ENCODE data around the gene SPAG9. TPM values are rescaled to one million over a fixed set of nuclear protein-coding genes. Genes with fewer than 3 reads are reported as not detected.
A peak's percentile ranks its signal among the peaks of the same experiment; 100 is the strongest.

SPAG9 gene
- total and polyA plus RNA-seq, 5 experiments from 2014 or later = 2.1 to 58.0 (median 3.9) TPM

- ATAC-seq = no peak
- H3K9me3 Mint-ChIP-seq = no peaks in the 10 kb centered on the region
- no peaks in the 10 kb centered on the region for H3K27me3 Mint-ChIP-seq
- peaks cover 0 to 15% (median 4%) of the 10 kb centered on the region in 3 donors for H3K36me3 Mint-ChIP-seq
- H3K4me1 Mint-ChIP-seq = peaks cover 0 to 19% (median 4%) of the 10 kb centered on the region in 4 donors
- no peak for DNase-seq
- H3K27ac Mint-ChIP-seq = no peak overlapping the region
- POLR2A ChIA-PET = interaction anchor here (0.5 kb wide), 2 partner anchors 93 to 340 kb away, joined by 3 to 4 read pairs; no protein-coding TSS in a partner anchor
- no peak overlapping the region for H3K4me3 Mint-ChIP-seq
Measured at GRCh38 chr17:51045621-51046020, 75.0 kb downstream of the SPAG9 start.

GRCh38 chr17:51044976-51045375 is 75.7 kb downstream of the SPAG9 start:
- H3K4me3 Mint-ChIP-seq = no peak overlapping the region
- POLR2A ChIA-PET = interaction anchor here (0.5 kb wide), 1 partner anchor 93 kb away, joined by 3 read pairs; no protein-coding TSS in a partner anchor
- peaks cover 0 to 13% (median 3%) of the 10 kb centered on the region in 4 donors for H3K4me1 Mint-ChIP-seq
- DNase-seq (no peak), ATAC-seq (no peak)
- peaks cover 0 to 21% (median 7%) of the 10 kb centered on the region in 3 donors for H3K36me3 Mint-ChIP-seq
- no peaks in the 10 kb centered on the region for H3K9me3 Mint-ChIP-seq
- H3K27me3 Mint-ChIP-seq = no peaks in the 10 kb centered on the region
- H3K27ac Mint-ChIP-seq = no peak overlapping the region

- peaks cover 0 to 36% (median 6%) of the 10 kb centered on the region in 3 donors for H3K36me3 Mint-ChIP-seq
- H3K27ac Mint-ChIP-seq = peak overlapping the region in 9 of 10 donors; percentile 2 to 70 (median 11)
- H3K4me1 Mint-ChIP-seq = peaks cover 9 to 22% (median 12%) of the 10 kb centered on the region in 4 donors
- no peaks in the 10 kb centered on the region for H3K27me3 Mint-ChIP-seq
- H3K9me3 Mint-ChIP-seq = no peaks in the 10 kb centered on the region
- H3K4me3 Mint-ChIP-seq = peak overlapping the region in 1 of 10 donors; percentile 8
- no peak for ATAC-seq
- POLR2A ChIA-PET = no interaction called here
- DNase-seq = no peak
Measured at GRCh38 chr17:51036084-51036483, 84.6 kb downstream of the SPAG9 start.

DNA sequence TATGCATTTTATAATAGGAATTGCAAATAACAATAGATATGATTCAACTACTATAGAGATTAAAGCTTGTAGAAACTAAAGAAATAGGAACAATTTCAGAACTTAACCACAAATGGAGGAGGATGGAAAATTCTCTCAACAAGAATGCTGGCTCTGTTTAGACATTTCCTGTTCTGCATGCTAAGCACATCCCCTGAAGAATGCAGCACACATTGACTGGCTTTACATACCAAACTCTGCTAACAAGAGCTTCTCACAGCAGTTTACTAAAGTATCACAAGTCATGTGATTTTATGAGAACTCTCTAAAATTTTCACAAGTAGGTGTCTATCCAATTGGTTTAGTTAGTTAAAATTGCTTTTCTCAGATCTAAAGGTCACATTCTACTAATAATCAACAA is 85.2 kb downstream of the SPAG9 start:
- Mint-ChIP-seq H3K27me3 (no peaks in the 10 kb centered on the region), H3K4me1 (peaks cover 10 to 28% (median 16%) of the 10 kb centered on the region in 4 donors), H3K9me3 (no peaks in the 10 kb centered on the region), H3K27ac (peak overlapping the region in 1 of 10 donors; percentile 11), H3K4me3 (no peak overlapping the region), H3K36me3 (peaks cover 0 to 34% (median 7%) of the 10 kb centered on the region in 3 donors)
- no peak for ATAC-seq
- no peak for DNase-seq
- POLR2A ChIA-PET = no interaction called here

DNA sequence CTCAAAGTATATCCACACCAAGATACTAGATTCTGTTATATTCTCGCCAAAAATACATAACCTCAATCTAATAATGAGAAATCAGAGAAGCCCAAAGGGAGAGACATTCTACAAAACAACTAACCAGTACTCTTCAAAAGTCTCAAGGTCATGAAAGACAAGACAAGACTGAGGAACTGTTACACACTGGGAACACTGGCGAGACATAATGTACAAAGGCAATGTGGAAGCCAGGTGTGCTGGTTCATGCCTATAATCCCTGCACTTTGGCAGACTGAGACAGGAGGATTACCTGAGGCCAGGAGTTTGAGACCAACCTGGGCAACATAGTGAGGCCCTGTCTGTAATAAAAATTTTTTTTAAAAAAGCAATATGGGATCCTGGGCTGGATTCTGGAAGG is 85.9 kb downstream of the SPAG9 start:
- Mint-ChIP-seq H3K9me3 (no peaks in the 10 kb centered on the region), H3K4me1 (peaks cover 11 to 34% (median 22%) of the 10 kb centered on the region in 4 donors), H3K27ac (peak overlapping the region in 2 of 10 donors; percentile 39 to 57), H3K36me3 (peaks cover 0 to 28% (median 5%) of the 10 kb centered on the region in 3 donors), H3K4me3 (no peak overlapping the region), H3K27me3 (no peaks in the 10 kb centered on the region)
- no peak for DNase-seq
- ATAC-seq = no peak
- POLR2A ChIA-PET = no interaction called here

DNA sequence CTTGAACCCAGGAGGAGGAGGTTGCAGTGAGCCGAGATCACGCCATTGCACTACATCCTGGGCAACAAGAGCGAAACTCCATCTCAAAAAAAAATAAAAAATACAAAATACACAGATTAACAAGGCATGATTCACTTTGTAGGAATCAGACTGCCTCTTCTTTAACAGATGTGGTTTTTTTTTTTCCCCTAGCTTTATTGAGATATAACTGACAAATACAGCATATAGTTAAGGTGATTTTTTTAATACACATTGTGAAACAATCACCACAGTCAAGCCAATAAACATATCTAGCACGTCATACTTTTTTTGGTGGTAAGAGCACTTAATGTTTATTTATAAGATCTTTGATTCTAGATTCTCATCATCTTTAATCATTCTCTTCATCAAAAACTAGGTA is 87.8 kb downstream of the SPAG9 start:
- H3K36me3 Mint-ChIP-seq = peaks cover 0 to 17% (median 5%) of the 10 kb centered on the region in 3 donors
- peak overlapping the region in 4 of 10 donors; percentile 1 to 40 (median 11) for H3K27ac Mint-ChIP-seq
- no peak for DNase-seq
- H3K9me3 Mint-ChIP-seq = no peaks in the 10 kb centered on the region
- POLR2A ChIA-PET = no interaction called here
- peaks cover 10 to 50% (median 32%) of the 10 kb centered on the region in 4 donors for H3K4me1 Mint-ChIP-seq
- H3K27me3 Mint-ChIP-seq = no peaks in the 10 kb centered on the region
- ATAC-seq = no peak
- no peak overlapping the region for H3K4me3 Mint-ChIP-seq

- DNase-seq = peak in 3 of 10 donors; percentile 44 to 63 (median 54)
- H3K27ac Mint-ChIP-seq = peak overlapping the region; percentile 86 to 96 (median 93)
Measured at GRCh38 chr17:51029568-51030463, 90.9 kb downstream of the SPAG9 start.

GRCh38 chr17:51029142-51029541 is 91.5 kb downstream of the SPAG9 start:
- peaks cover 0 to 10% (median 5%) of the 10 kb centered on the region in 3 donors for H3K36me3 Mint-ChIP-seq
- H3K9me3 Mint-ChIP-seq = no peaks in the 10 kb centered on the region
- no peaks in the 10 kb centered on the region for H3K27me3 Mint-ChIP-seq
- DNase-seq = no peak
- peak overlapping the region; percentile 86 to 96 (median 93) for H3K27ac Mint-ChIP-seq
- POLR2A ChIA-PET = interaction anchor here (1.2 kb wide), 1 partner anchor 124 kb away, joined by 7 read pairs; the partner anchor contains the start of gene NME1
- peaks cover 5 to 29% (median 20%) of the 10 kb centered on the region in 4 donors for H3K4me1 Mint-ChIP-seq
- ATAC-seq = no peak
- peak overlapping the region; percentile 53 to 84 (median 79) for H3K4me3 Mint-ChIP-seq

More at GRCh38 chr17:51029568-51030463, 90.9 kb downstream of the SPAG9 start:
- ATAC-seq = peak; percentile 79 to 88
- POLR2A ChIA-PET = interaction anchor here (0.7 to 1.2 kb wide), 2 partner anchors 13 to 124 kb away, joined by 3 to 7 read pairs; partner anchors contain the start of gene NME1
- Mint-ChIP-seq H3K9me3 (no peaks in the 10 kb centered on the region), H3K27me3 (no peaks in the 10 kb centered on the region), H3K4me3 (peak overlapping the region; percentile 64 to 84 (median 79)), H3K36me3 (peaks cover 0 to 13% (median 5%) of the 10 kb centered on the region in 3 donors), H3K4me1 (peaks cover 5 to 31% (median 20%) of the 10 kb centered on the region in 4 donors)

DNA sequence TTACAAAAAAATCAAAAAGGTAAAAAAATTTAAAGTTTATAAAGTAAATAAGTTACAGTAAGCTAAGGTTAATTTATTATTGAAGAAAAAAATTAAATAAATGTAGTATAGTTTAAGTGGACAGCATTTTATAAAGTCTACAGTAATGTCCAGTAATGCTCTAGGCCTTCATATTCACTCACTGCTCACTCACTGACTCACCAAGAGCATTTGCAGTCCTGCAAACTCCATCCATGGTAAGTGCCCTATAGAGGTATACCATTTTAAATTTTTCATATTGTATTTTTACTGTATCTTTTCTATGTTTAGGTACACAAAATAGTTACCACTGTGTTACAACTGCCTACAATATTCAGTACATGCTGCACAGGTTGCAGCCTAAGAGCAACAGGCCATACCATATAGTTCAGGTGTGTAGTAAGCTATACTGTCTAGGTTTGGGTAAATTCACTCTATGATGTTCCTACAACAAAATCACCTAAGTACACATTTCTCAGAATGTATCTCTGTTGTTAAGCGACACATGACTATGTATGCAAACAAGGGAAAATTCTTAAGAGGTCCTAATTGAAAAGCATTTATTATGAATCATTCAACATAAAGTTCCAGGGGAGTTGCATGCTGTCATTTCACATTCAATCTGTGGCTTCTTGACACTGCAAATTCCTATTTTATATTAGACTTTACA is 92.3 kb downstream of the SPAG9 start:
- peaks cover 5 to 29% (median 20%) of the 10 kb centered on the region in 4 donors for H3K4me1 Mint-ChIP-seq
- H3K9me3 Mint-ChIP-seq = no peaks in the 10 kb centered on the region
- no peaks in the 10 kb centered on the region for H3K27me3 Mint-ChIP-seq
- ATAC-seq (no peak), DNase-seq (no peak)
- H3K4me3 Mint-ChIP-seq = peak overlapping the region in 1 of 10 donors; percentile 2
- peaks cover 0 to 6% (median 5%) of the 10 kb centered on the region in 3 donors for H3K36me3 Mint-ChIP-seq
- peak overlapping the region in 7 of 10 donors; percentile 4 to 95 (median 28) for H3K27ac Mint-ChIP-seq
- POLR2A ChIA-PET = no interaction called here

GRCh38 chr17:51018541-51018940 is 102.1 kb downstream of the SPAG9 start:
- Mint-ChIP-seq H3K27me3 (no peaks in the 10 kb centered on the region), H3K4me1 (peaks cover 0 to 2% (median 0%) of the 10 kb centered on the region in 4 donors), H3K36me3 (peaks cover 0 to 59% (median 12%) of the 10 kb centered on the region in 3 donors), H3K9me3 (no peaks in the 10 kb centered on the region), H3K27ac (no peak overlapping the region), H3K4me3 (no peak overlapping the region)
- POLR2A ChIA-PET = no interaction called here
- DNase-seq (no peak), ATAC-seq (no peak)

DNA sequence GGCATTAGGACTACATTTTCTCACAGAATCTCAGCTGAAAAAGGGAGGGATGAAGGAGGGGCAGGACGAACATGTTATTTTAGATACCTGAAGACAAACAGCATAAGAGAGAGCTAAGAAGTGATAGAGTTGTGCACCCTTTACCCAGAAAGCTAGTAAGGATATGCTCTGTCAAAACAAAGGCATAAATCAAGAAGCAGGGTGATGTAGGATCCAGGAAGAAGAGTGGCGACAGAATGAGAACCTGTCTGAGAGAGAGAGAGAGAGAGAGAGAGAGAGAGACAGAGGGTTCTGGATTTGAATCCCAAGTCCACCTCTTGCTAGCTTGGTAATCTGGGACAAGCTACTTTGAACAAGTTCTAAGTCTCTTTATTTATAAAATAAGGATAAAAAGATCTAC is 103.4 kb downstream of the SPAG9 start:
- no peak for ATAC-seq
- H3K9me3 Mint-ChIP-seq = no peaks in the 10 kb centered on the region
- POLR2A ChIA-PET = interaction anchor here (1.4 kb wide), 1 partner anchor 12 kb away, joined by 3 read pairs; no protein-coding TSS in a partner anchor

GRCh38 chr17:51016099-51016498 is 104.6 kb downstream of the SPAG9 start:
- POLR2A ChIA-PET = no interaction called here
- Mint-ChIP-seq H3K36me3 (peaks cover 0 to 67% (median 12%) of the 10 kb centered on the region in 3 donors), H3K9me3 (no peaks in the 10 kb centered on the region), H3K4me1 (peaks cover 0 to 2% (median 0%) of the 10 kb centered on the region in 4 donors), H3K27ac (no peak overlapping the region), H3K4me3 (no peak overlapping the region), H3K27me3 (no peaks in the 10 kb centered on the region)
- DNase-seq = no peak
- ATAC-seq = no peak

More for the DNA sequence above, 103.4 kb downstream of the SPAG9 start:
- Mint-ChIP-seq H3K4me1 (peaks cover 0 to 2% (median 0%) of the 10 kb centered on the region in 4 donors), H3K4me3 (no peak overlapping the region), H3K36me3 (peaks cover 0 to 67% (median 12%) of the 10 kb centered on the region in 3 donors), H3K27ac (no peak overlapping the region), H3K27me3 (no peaks in the 10 kb centered on the region)
- DNase-seq = no peak

Data from naive thymus-derived CD8-positive, alpha-beta T cell (primary cell).